NCI-H2107 treated with DMSO at 0.1 percent for 48 hours (cell line): ENCODE measurements around the gene BOLA1.
"Not testable (repeated sequence)": the region's sequence is repeated elsewhere in the genome, so short reads cannot be mapped to it uniquely, and the experiment has no call there.

Experiments used
- DNase-seq: peaks from one replicate; lab custom pipeline; 2025; ENCODE audit not compliant: unreplicated experiment; lab: John Stamatoyannopoulos, UW

BOLA1 gene

GRCh38 chr1:149927563-149928400 lies 28.4 kb downstream of the BOLA1 start, which contains the start of gene SF3B4:
SF3B4 (minus strand) TSS chr1:149927803; CDS start chr1:149927759, 44 bp downstream.
- peak; percentile 96 for DNase-seq

- DNase-seq = no peak
Observed at GRCh38 chr1:149928401-149928724, 29.0 kb downstream of the BOLA1 start.

- DNase-seq = no peak
Observed at GRCh38 chr1:149929856-149930255, 30.5 kb downstream of the BOLA1 start.

- DNase-seq = no peak
Observed at GRCh38 chr1:149931212-149931790, 31.9 kb downstream of the BOLA1 start.

- DNase-seq = no peak
Observed at GRCh38 chr1:149932474-149932873, 33.1 kb downstream of the BOLA1 start.

GRCh38 chr1:149933208-149933607 lies 33.8 kb downstream of the BOLA1 start:
- no peak for DNase-seq

GRCh38 chr1:149934356-149934755 lies 35.0 kb downstream of the BOLA1 start:
- no peak for DNase-seq

GRCh38 chr1:149936170-149936991 lies 37.0 kb downstream of the BOLA1 start, which contains the start of gene MTMR11:
MTMR11 (minus strand) TSS chr1:149936879; CDS start chr1:149936647, 232 bp downstream.
- DNase-seq = no peak

- DNase-seq = peak; percentile 40
Observed at GRCh38 chr1:149936992-149937705, 37.8 kb downstream of the BOLA1 start.

GRCh38 chr1:149937759-149938158 lies 38.4 kb downstream of the BOLA1 start:
- no peak for DNase-seq

- DNase-seq = not testable (repeated sequence)
Observed at GRCh38 chr1:149938668-149939003, 39.3 kb downstream of the BOLA1 start.

GRCh38 chr1:149940427-149940826 lies 41.1 kb downstream of the BOLA1 start:
- DNase-seq = no peak

- DNase-seq = no peak
Observed at GRCh38 chr1:149942207-149942606, 42.8 kb downstream of the BOLA1 start.

GRCh38 chr1:149942885-149943284 lies 43.5 kb downstream of the BOLA1 start:
- no peak for DNase-seq

GRCh38 chr1:149945206-149945605 lies 45.8 kb downstream of the BOLA1 start:
- no peak for DNase-seq

- DNase-seq = no peak
Observed at GRCh38 chr1:149949911-149950310, 50.5 kb downstream of the BOLA1 start.
